GM21576 (cell line): ENCODE data around the gene LGALS3.

Experiments used
- ATAC-seq: cut with Tn5 transposase; IDR thresholded peaks from one replicate; pipeline ENCODE4 v1.9.1; 2021; ENCODE audit warnings: mild to moderate bottlenecking, moderate library complexity; ENCODE audit not compliant: unreplicated experiment

LGALS3 gene

GRCh38 chr14:55129428-55130195 lies 560 bp downstream of the LGALS3 start:
- peak; percentile 54 for ATAC-seq

DNA sequence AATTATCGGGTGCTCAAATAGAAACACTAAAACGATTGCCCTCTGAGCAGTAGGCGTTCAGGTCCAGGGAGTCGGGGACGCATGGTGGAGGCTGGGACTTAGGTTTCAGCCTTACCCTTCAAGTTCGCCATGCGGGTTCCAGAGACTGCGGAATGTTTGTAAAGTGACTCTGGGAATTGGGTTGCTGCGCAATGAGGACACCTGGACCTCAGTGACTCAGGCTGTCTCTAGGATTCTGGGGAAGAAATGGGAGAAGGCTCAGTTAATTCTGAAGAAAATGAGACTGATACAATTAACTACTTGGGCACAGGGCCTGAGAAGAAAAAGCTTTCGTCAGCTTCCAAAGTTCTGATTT lies 1.1 kb downstream of the LGALS3 start:
- ATAC-seq = no peak

GRCh38 chr14:55131370-55132137 lies 2.5 kb downstream of the LGALS3 start:
- ATAC-seq = no peak

- no peak for ATAC-seq
These were observed 4.4 kb downstream of the LGALS3 start for GRCh38 chr14:55133416-55133815.

DNA sequence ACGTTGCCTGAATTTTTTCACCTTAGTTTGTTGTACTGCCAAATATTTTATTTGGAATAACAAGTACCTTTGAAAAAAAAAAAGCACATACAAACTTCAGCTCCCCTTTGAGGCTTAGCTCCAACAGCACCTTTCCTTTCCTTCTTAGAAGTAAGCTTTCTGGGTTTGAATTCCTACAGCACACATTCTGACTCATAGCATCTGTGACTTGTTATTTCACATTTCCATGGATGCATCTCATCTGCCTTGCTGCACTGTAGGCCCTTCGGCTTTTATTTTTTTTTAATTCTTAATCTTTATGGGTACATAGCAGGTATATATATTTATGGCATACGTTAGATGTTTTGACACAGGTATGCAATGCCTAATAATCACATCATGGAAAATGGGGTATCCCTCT lies 7.2 kb downstream of the LGALS3 start:
- no peak for ATAC-seq

DNA sequence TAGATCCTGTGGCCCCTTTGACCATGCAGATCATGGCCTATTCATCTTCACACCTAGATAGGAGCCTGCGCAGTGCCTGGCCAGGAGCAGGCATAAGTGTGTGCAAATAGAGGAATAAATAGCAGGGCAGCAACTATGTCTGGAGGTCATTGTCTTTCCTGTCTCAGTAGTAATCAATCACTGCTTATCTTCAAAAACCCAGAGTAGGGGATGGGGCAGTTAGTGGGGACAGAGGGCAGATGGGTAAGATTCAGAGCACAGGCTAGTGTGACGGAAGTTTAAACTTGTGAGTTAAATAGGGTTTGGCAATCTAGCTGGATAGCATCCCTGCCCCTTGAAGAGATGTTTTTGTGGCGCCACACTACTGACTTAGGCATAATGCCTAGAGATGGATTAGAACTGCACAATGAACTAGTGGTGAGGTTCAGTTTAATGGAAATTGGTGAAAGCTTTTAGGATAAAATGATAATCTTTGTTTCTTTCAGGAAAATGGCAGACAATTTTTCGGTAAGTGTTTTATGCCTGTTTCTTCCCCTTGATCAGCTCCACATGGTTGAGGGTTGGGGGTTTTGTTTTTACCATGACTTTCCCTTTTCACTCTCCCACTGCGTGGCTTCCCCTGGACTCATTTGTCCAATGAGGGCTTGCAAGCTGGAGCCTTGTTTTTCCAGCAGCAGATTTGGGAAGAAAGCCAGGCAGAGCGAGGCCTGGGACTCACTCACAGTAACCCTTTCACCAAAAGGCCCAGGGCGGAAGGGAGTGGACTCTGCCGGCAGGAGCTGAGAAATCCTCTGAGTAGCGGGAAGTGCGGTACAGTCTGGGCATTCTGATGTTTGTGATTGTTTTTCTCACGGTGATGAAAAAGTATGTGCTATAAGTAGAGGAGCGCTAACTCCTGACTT lies 8.1 kb downstream of the LGALS3 start:
- no peak for ATAC-seq

DNA sequence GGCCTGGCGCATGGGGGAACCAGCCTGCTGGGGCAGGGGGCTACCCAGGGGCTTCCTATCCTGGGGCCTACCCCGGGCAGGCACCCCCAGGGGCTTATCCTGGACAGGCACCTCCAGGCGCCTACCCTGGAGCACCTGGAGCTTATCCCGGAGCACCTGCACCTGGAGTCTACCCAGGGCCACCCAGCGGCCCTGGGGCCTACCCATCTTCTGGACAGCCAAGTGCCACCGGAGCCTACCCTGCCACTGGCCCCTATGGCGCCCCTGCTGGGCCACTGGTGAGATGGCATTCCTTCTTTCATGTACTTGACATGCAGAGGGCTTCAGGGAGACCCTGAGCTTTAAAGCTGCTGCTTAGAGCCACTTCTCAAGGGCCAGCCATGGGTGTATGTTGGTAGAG lies 9.0 kb downstream of the LGALS3 start:
- ATAC-seq = no peak

DNA sequence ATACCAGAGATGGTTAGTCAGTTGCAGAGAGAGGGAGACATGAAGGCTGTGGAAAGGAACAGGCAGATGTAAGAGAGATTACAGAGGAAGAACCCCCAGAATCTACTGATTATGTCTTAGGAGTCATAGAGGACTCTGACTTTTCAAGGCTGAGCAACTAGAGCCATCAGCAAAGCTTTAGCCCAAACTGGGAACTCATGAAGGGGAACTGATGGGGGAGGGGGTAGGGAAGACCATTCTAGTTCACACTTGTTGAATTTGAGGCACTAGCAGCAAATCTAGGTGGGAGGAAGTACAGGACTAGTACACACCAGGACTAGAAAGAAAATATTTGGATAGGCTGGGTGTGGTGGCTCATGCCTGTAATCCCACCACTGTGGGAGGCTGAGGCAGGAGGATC lies 10.1 kb downstream of the LGALS3 start:
- ATAC-seq = no peak

- ATAC-seq = no peak
These were observed 10.9 kb downstream of the LGALS3 start for GRCh38 chr14:55139696-55140509.

DNA sequence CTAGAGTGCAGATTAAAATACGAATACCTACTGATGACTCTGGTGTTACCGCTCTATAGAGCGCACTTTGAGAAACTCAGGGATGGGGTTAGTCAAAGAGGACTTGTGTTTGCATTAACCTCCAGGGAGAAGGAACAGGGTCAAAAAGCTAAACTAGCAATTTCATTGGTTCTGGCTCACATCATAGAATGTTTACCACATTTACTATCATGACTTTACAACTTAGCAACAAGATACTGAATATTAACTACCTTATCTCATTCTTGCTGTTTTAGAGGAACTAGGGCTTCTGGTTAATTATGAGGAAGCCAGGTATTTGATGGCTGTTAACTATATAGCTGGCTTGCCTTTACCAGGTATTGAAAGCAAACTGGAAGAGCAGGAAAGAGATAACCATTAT lies 12.8 kb downstream of the LGALS3 start:
- ATAC-seq = no peak

DNA sequence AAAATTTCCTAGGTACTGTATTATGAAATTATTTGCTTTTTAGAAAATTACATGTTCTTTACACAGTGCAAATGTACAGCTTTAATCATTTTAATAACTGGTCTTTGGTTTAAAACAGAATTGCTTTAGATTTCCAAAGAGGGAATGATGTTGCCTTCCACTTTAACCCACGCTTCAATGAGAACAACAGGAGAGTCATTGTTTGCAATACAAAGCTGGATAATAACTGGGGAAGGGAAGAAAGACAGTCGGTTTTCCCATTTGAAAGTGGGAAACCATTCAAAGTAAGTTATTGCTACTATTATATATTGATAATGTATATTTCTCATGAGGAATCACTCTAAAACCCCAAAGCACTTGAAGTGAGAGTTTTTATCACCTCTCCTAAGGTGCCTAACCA lies 13.4 kb downstream of the LGALS3 start:
- no peak for ATAC-seq

GRCh38 chr14:55146425-55146824 lies 17.4 kb downstream of the LGALS3 start:
- ATAC-seq = no peak

DNA sequence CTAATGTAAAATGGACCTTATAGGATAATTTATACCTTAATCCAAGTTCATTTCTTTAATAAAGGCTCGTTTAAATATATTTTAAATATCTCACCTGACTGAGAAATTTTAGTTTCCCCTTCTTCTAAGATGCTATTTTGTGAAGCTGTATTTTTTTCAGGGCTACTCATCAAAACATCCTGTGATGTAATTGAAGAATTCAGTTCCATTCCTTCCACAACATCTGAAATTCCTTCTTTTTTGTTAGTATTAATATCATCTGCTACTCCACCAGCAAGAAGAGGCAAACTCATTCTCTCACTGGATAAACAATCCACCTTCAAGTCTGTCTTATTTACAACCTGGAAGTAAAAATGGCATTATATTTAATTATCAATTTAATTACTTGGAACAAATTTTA lies 22.5 kb downstream of the LGALS3 start:
- no peak for ATAC-seq

- ATAC-seq = no peak
These were observed 23.2 kb downstream of the LGALS3 start for GRCh38 chr14:55152052-55152753.

- ATAC-seq = no peak
These were observed 24.9 kb downstream of the LGALS3 start for GRCh38 chr14:55153951-55154350.

DNA sequence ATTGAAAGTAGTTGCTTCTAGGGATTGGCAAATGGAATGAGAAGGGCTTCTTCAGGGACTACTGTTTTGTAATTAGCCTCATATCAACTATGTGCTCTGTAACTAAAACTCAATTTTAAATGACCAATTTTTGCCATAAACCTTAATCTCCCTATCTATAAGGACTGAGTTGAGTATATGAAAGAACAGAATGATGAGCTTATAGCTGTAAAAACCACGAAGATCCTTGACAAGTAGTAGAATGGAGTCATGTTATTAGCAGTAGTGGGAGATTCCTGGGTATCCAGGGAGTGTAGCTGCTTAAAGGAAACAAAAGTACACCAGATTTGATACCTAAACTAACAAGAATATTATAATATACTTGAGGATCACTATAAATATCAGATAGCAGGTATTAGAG lies 28.0 kb downstream of the LGALS3 start:
- no peak for ATAC-seq

- no peak for ATAC-seq
These were observed 29.4 kb downstream of the LGALS3 start for GRCh38 chr14:55158412-55158811.

DNA sequence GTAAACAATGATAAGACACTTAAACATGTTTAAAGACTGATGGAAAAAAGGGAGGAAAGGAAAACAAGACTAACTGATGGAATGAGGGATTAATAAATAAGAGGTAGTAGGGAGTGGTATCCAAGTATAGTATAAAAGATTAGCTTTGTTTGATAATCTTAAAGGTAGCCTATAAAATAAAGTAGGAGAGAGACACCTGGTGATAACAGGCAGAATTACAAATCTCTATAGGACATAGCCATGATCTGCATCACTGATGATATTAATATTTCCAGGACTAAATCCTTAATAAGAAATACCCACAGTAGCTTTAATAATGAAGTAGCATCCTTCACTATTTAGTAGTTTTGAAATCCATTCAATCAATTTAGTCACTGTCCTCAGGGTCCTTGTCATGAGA lies 31.9 kb downstream of the LGALS3 start:
- no peak for ATAC-seq

DNA sequence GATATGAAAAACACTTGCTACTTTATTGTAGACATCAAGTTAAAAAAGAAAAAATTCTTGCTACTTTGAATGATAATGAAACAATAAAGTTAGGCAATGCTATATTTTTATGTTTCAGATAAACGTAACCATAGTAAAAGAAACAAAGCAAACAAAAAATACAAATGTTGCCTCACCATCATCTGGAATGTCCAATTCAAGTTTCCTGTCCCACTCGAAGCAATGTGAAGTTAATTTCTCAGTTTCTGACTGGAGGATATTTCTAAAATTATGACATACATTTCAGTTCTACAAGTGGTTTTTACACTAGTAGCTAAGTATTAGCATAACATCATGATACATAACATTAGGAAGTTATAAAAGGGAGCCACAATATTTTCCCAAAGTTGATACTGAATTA lies 41.5 kb downstream of the LGALS3 start:
- no peak for ATAC-seq

DNA sequence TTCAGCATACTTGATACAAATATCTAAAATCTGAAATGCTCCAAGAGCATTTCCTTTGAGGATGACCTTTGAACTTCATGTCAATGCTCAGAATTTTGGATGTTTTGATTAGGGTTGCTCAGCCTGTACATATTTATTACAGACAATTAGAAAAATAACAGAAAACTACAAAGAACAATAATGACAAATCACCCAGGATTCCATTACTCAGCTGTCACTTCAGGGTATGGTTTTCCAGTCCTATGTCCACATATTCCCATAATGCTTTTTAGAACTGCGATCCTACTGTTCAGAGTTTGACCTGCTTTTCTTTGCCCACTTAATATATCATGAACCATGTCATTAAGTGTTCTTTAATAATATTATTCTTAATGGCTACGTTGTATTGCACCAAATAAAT lies 51.0 kb downstream of the LGALS3 start:
- ATAC-seq = no peak
